Measurements from ENCODE around the gene LBX2. TPM values are rescaled to one million over a fixed set of nuclear protein-coding genes. Genes with fewer than 3 reads are reported as not detected.
A peak's percentile ranks its signal among the peaks of the same experiment; 100 is the strongest.

LBX2 gene
- total and polyA plus RNA-seq, 4 donors: 0.84 to 2.8 (median 2.5) TPM

GRCh38 chr2:74454654-74455511, 44.5 kb downstream of the LBX2 start, which contains the start of gene INO80B (continued):
- peak; percentile 87 for TF ChIP-seq ZBTB33 (IDR thresholded peaks at IDR 0.05)
- TF ChIP-seq MAX (IDR thresholded peaks at IDR 0.05): peak; percentile 95
- TF ChIP-seq CTCF (IDR thresholded peaks at IDR 0.05; ENCODE audit: low read depth, low read length, missing input control): no peak
- peak; percentile 61 for TF ChIP-seq FOXA1 (IDR thresholded peaks at IDR 0.05)
- TF ChIP-seq GABPA (IDR thresholded peaks at IDR 0.05 in 1 of 2, conservative IDR thresholded peaks at IDR 0.05 in 1 of 2): peak; percentile 97 to 99
- TF ChIP-seq YY1 (IDR thresholded peaks at IDR 0.05): peak; percentile 100

- WGBS: 91% methylated on average over 3 of the region's 3 CpGs
Observed at GRCh38 chr2:74450570-74451190, 48.7 kb downstream of the LBX2 start.

More at GRCh38 chr2:74450570-74451190, 48.7 kb downstream of the LBX2 start:
- peaks cover 18 to 30% (median 21%) of the 10 kb centered on the region in 4 donors for H3K4me1 ChIP-seq (ENCODE audit: control insufficient read depth in 4 of 4, insufficient read depth in 4 of 4, low read length in 3 of 4)
- no peaks in the 10 kb centered on the region for H3K36me3 ChIP-seq (ENCODE audit: control insufficient read depth in 4 of 4, insufficient read depth in 3 of 4, low read depth in 1 of 4, low read length in 3 of 4)
- TF ChIP-seq SP1 (IDR thresholded peaks at IDR 0.05) (no peak), NR2F2 (IDR thresholded peaks at IDR 0.05) (no peak), REST (IDR thresholded peaks at IDR 0.05) (no peak), HNF4G (IDR thresholded peaks at IDR 0.05) (no peak), FOXA1 (IDR thresholded peaks at IDR 0.05) (no peak), RXRA (IDR thresholded peaks at IDR 0.05) (no peak)
- no peak overlapping the region for H3K9ac ChIP-seq (ENCODE audit: low read depth in 1 of 2, low read length in 2 of 2)
- H3K4me3 ChIP-seq (ENCODE audit: low read depth in 1 of 3, low read length in 3 of 3): no peak overlapping the region
- no peak overlapping the region for H3K27ac ChIP-seq (ENCODE audit: low read depth in 1 of 2, low read length in 2 of 2)
- DNase-seq (ENCODE audit: low spot score): no peak
- no peaks in the 10 kb centered on the region for H3K9me3 ChIP-seq (ENCODE audit: control insufficient read depth in 4 of 4, low read length in 3 of 4)
- H3K27me3 ChIP-seq (ENCODE audit: control insufficient read depth in 4 of 4, insufficient read depth in 4 of 4, low read length in 3 of 4): no peaks in the 10 kb centered on the region
